ENCODE measurements around the gene CEP83. TPM values are rescaled to one million over a fixed set of nuclear protein-coding genes. Genes with fewer than 3 reads are reported as not detected.

The CEP83 gene
- total RNA-seq, 6 experiments from 2014 or later = 7.2 to 8.8 (median 7.8) TPM

DNA sequence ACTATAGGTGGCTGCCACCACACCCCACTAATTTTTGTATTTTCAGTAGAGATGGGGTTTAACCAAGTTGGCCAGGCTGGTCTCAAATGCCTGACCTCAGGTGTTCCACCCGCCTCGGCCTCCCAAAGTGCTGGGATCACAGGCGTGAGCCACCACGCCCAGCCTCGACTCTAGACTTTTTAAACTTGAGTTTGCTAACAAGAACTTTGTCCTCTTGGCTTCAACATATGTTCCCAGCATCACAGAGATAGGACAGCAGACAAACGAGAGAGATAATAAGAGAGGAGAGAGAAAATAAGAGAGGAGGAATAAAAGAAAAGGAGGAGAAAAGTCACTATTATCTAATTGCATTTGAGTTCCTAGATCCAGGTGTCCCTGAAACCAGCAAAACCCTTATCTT, 119.1 kb downstream of the CEP83 start:
- H3K27ac Mint-ChIP-seq = no peak overlapping the region
- no peaks in the 10 kb centered on the region for H3K9me3 Mint-ChIP-seq
- H3K4me1 Mint-ChIP-seq (ENCODE audit: low read depth) = peaks cover 9% of the 10 kb centered on the region; the same call in 1 of the 2 replicates
- no peak overlapping the region for H3K4me3 Mint-ChIP-seq
- TF ChIP-seq, protein P1, sequence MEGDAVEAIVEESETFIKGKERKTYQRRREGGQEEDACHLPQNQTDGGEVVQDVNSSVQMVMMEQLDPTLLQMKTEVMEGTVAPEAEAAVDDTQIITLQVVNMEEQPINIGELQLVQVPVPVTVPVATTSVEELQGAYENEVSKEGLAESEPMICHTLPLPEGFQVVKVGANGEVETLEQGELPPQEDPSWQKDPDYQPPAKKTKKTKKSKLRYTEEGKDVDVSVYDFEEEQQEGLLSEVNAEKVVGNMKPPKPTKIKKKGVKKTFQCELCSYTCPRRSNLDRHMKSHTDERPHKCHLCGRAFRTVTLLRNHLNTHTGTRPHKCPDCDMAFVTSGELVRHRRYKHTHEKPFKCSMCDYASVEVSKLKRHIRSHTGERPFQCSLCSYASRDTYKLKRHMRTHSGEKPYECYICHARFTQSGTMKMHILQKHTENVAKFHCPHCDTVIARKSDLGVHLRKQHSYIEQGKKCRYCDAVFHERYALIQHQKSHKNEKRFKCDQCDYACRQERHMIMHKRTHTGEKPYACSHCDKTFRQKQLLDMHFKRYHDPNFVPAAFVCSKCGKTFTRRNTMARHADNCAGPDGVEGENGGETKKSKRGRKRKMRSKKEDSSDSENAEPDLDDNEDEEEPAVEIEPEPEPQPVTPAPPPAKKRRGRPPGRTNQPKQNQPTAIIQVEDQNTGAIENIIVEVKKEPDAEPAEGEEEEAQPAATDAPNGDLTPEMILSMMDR (IDR thresholded peaks at IDR 0.05) = no peak
- DNase-seq = no peak
- peaks cover 7% of the 10 kb centered on the region for H3K36me3 Mint-ChIP-seq (ENCODE audit: low read depth)
- no peaks in the 10 kb centered on the region for H3K27me3 Mint-ChIP-seq (ENCODE audit: insufficient read depth)

DNA sequence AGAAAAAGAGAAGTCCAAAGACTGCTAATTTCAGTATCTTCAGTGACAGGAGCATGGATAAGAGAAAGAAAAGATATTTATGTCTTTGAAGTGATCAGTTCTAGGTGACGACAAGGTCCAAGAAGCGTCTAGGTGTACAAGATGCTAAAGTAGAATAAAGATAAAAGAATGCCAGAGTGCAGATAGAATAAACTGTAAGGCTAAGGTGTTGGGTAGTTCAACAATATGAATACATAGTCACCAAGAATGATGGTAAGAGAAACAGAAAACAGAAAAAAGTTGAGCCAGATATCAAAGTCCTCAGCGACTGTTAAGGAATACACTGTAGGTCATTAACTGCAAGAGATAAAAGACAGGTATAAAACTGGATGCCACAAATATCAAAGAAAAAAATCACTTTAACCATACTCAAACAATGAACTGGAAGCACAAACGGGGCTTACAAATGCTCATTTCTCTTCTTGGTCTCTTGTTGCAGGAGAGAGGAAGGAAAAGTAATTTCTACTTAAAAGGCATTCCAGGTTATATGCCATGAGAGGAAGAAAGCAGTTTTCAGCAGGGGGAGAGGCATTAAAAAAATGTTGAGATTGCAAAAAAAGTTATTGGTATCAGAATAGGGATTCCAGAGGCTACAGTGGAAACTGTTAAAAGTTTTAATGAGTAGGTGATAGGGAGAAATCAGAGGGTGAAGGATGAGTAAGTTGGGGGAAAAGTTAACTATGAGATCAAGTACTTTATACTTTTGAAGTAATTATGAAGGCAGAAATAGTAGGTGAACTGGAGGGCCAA, 121.5 kb downstream of the CEP83 start:
- DNase-seq = no peak
- H3K36me3 Mint-ChIP-seq (ENCODE audit: low read depth) = 0 out of 2 replicates have a peak, but pooled peaks cover 3% of the 10 kb centered on the region
- H3K9me3 Mint-ChIP-seq = no peaks in the 10 kb centered on the region

DNA sequence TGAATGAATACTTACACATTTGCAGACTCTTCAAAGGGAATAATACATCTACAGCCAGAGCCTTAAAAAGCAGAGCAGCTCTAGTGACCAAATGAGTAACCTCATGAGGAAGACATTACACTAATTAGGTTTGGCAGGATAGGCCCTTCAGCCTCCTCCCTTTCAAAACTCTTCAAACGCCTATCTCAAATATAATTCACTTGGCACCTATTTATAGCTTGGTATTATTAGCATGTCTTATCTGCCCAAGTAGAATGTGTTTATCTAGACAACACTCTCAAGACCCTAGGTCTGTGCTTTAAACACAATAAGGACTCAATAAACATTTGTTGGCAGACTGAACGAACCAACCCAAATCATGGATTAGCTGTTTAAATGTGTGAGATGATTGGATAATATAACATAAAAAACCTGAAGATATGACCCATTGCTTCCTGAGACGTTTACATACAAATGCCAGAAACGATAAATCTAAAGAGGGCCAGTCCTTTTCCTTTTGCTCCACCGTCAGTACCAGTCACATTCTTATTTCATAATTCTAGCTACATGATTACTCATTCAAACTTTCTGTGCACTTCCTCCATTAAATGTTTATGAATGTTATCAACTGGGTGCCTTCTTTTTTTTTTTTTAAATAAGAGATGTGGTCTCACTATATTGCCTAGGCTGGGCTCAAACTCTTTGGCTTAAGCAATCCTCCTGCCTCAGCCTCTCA, 123.3 kb downstream of the CEP83 start:
- DNase-seq = no peak
- Mint-ChIP-seq H3K27me3 (ENCODE audit: insufficient read depth) (no peaks in the 10 kb centered on the region), H3K9me3 (no peaks in the 10 kb centered on the region), H3K27ac (no peak overlapping the region), H3K4me3 (no peak overlapping the region), H3K36me3 (ENCODE audit: low read depth) (no peaks in the 10 kb centered on the region), H3K4me1 (ENCODE audit: low read depth) (peaks cover 9% of the 10 kb centered on the region; the same call in 1 of the 2 replicates)
- TF ChIP-seq, protein P1 (IDR thresholded peaks at IDR 0.05) = no peak

More for the DNA sequence above, 121.5 kb downstream of the CEP83 start:
- no peak overlapping the region for H3K4me3 Mint-ChIP-seq
- H3K4me1 Mint-ChIP-seq (ENCODE audit: low read depth) = peaks cover 9% of the 10 kb centered on the region; the same call in 1 of the 2 replicates
- no peaks in the 10 kb centered on the region for H3K27me3 Mint-ChIP-seq (ENCODE audit: insufficient read depth)
- TF ChIP-seq, protein P1 (IDR thresholded peaks at IDR 0.05) = no peak
- H3K27ac Mint-ChIP-seq = no peak overlapping the region

DNA sequence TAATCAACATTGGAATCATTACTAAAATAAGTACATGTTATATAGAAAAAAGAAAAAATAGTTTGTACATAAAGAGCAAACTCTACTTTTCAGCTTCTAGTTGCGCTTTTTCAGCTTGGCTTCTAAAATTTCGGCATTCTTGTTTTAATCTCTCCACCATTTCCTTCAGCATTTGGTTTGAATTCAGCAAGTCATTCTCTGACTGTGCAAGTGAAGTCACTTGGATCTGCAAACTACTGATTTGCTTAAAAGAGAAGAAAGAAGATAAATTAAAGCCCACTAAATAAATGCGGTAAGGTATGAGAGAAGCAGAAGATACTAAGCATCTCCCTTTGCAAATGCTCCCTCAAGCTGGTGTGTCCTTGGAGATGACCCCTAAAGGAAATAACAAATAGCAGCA, 126.3 kb downstream of the CEP83 start:
- TF ChIP-seq, protein P1 (IDR thresholded peaks at IDR 0.05) = no peak
- Mint-ChIP-seq H3K4me3 (no peak overlapping the region), H3K36me3 (ENCODE audit: low read depth) (no peaks in the 10 kb centered on the region), H3K9me3 (no peaks in the 10 kb centered on the region), H3K27me3 (ENCODE audit: insufficient read depth) (no peaks in the 10 kb centered on the region), H3K4me1 (ENCODE audit: low read depth) (peaks cover 11% of the 10 kb centered on the region), H3K27ac (no peak overlapping the region)
- DNase-seq = no peak

DNA sequence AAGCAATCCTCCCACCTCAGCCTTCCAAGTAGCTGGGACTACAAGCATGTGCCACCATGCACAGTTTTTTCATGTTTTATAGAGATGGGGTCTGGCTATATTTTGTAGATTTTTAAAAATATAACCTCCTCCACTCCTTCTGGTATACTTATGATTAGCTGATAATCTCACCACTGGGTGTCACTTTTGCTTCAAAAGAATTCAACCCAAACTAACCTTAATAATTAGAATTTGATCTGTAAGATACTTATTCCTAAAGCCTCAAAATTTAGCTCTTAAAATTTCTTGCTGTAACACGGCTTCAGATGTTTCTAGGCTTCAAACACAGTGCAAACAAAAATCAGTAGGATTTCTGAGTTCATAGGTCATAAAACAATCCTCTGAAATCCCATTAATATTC, 130.3 kb downstream of the CEP83 start:
- no peak for DNase-seq
- Mint-ChIP-seq H3K4me3 (no peak overlapping the region), H3K4me1 (ENCODE audit: low read depth) (peaks cover 31% of the 10 kb centered on the region), H3K36me3 (ENCODE audit: low read depth) (peaks cover 11% of the 10 kb centered on the region), H3K27me3 (ENCODE audit: insufficient read depth) (no peaks in the 10 kb centered on the region), H3K27ac (no peak overlapping the region), H3K9me3 (no peaks in the 10 kb centered on the region)
- TF ChIP-seq, protein P1 (IDR thresholded peaks at IDR 0.05) = peak; percentile 42; the same call in 1 of the 2 replicates

Data from HFFc6 (cell line).